DMS114 treated with DMSO at 0.1 percent for 48 hours (cell line): Measurements from ENCODE around the gene MTMR3.
"Not testable (repeated sequence)": the region's sequence is repeated elsewhere in the genome, so short reads cannot be mapped to it uniquely, and the experiment has no call there.

ENCODE experiments used
- DNase-seq: peaks from one replicate; lab custom pipeline; 2025; ENCODE audit not compliant: unreplicated experiment; lab: John Stamatoyannopoulos, UW

MTMR3 gene

GRCh38 chr22:30045901-30046715 is 163.1 kb downstream of the MTMR3 start:
- no peak for DNase-seq

- DNase-seq = no peak
Observed at GRCh38 chr22:30046716-30047363, 163.9 kb downstream of the MTMR3 start.

GRCh38 chr22:30047364-30047738 is 164.4 kb downstream of the MTMR3 start:
- DNase-seq = no peak

GRCh38 chr22:30048681-30049080 is 165.7 kb downstream of the MTMR3 start:
- no peak for DNase-seq

GRCh38 chr22:30054067-30054763 is 171.2 kb downstream of the MTMR3 start:
- DNase-seq = no peak

- DNase-seq = no peak
Observed at GRCh38 chr22:30054764-30055069, 171.7 kb downstream of the MTMR3 start.

- DNase-seq = no peak
Observed at GRCh38 chr22:30056015-30056414, 173.0 kb downstream of the MTMR3 start.

GRCh38 chr22:30057375-30057774 is 174.4 kb downstream of the MTMR3 start:
- no peak for DNase-seq

- DNase-seq = not testable (repeated sequence)
Observed at GRCh38 chr22:30059346-30060020, 176.5 kb downstream of the MTMR3 start.

GRCh38 chr22:30061094-30061493 is 178.1 kb downstream of the MTMR3 start:
- not testable (repeated sequence) for DNase-seq

GRCh38 chr22:30062259-30062658 is 179.3 kb downstream of the MTMR3 start:
- no peak for DNase-seq

GRCh38 chr22:30062950-30063349 is 180.0 kb downstream of the MTMR3 start:
- DNase-seq = no peak

- DNase-seq = no peak
Observed at GRCh38 chr22:30064172-30064571, 181.2 kb downstream of the MTMR3 start.

GRCh38 chr22:30073743-30074142 is 190.8 kb downstream of the MTMR3 start:
- no peak for DNase-seq

- DNase-seq = no peak
Observed at GRCh38 chr22:30074147-30074546, 191.2 kb downstream of the MTMR3 start.

GRCh38 chr22:30074994-30075393 is 192.0 kb downstream of the MTMR3 start:
- DNase-seq = no peak

- no peak for DNase-seq
Observed at GRCh38 chr22:30077279-30077880, 194.4 kb downstream of the MTMR3 start.

GRCh38 chr22:30078320-30079311 is 195.6 kb downstream of the MTMR3 start:
- DNase-seq = no peak

GRCh38 chr22:30079952-30080533 is 197.1 kb downstream of the MTMR3 start, which contains the start of gene HORMAD2:
HORMAD2 (plus strand) TSS chr22:30080464; CDS start chr22:30093953, 13,489 bp downstream.
- no peak for DNase-seq
